Measurements from ENCODE around the gene TGFBR3. TPM values are rescaled to one million over a fixed set of nuclear protein-coding genes. Genes with fewer than 3 reads are reported as not detected.

Gene TGFBR3
- total RNA-seq, 2 donors from 2014 or later: 67.6 to 157 TPM

- Mint-ChIP-seq H3K4me3 (peak overlapping the region; percentile 68), H3K27me3 (no peaks in the 10 kb centered on the region), H3K27ac (peak overlapping the region; percentile 63 to 87), H3K36me3 (no peaks in the 10 kb centered on the region), H3K4me1 (ENCODE audit: low read depth in 2 of 2) (peaks cover 72 to 79% of the 10 kb centered on the region in 2 donors), H3K9me3 (no peaks in the 10 kb centered on the region)
- ATAC-seq (peak; percentile 86 to 89), DNase-seq (ENCODE audit: low spot score) (peak; percentile 75)
These were observed 9.9 kb downstream of the TGFBR3 start for GRCh38 chr1:91876040-91876470.

GRCh38 chr1:91874167-91874566 is 11.8 kb downstream of the TGFBR3 start:
- DNase-seq (ENCODE audit: low spot score) (no peak), ATAC-seq (peak; percentile 58)
- H3K36me3 Mint-ChIP-seq: no peaks in the 10 kb centered on the region
- H3K4me1 Mint-ChIP-seq (ENCODE audit: low read depth in 2 of 2): peaks cover 76 to 85% of the 10 kb centered on the region in 2 donors
- H3K27me3 Mint-ChIP-seq: no peaks in the 10 kb centered on the region
- H3K27ac Mint-ChIP-seq: peak overlapping the region; percentile 63 to 87
- no peaks in the 10 kb centered on the region for H3K9me3 Mint-ChIP-seq
- peak overlapping the region; percentile 86 for H3K4me3 Mint-ChIP-seq

- H3K9me3 Mint-ChIP-seq: no peaks in the 10 kb centered on the region
- no peaks in the 10 kb centered on the region for H3K27me3 Mint-ChIP-seq
- H3K4me1 Mint-ChIP-seq (ENCODE audit: low read depth in 2 of 2): peaks cover 68 to 75% of the 10 kb centered on the region in 2 donors
- H3K36me3 Mint-ChIP-seq: no peaks in the 10 kb centered on the region
- DNase-seq (ENCODE audit: low spot score) (no peak), ATAC-seq (peak in 1 of 2 donors; percentile 34)
- H3K27ac Mint-ChIP-seq: peak overlapping the region; percentile 57 to 88
- H3K4me3 Mint-ChIP-seq: peak overlapping the region; percentile 73
These were observed 13.3 kb downstream of the TGFBR3 start for GRCh38 chr1:91872559-91873081.

GRCh38 chr1:91872000-91872399 is 14.0 kb downstream of the TGFBR3 start:
- H3K4me3 Mint-ChIP-seq: peak overlapping the region; percentile 73
- no peak for ATAC-seq
- H3K4me1 Mint-ChIP-seq (ENCODE audit: low read depth in 2 of 2): peaks cover 66 to 75% of the 10 kb centered on the region in 2 donors
- H3K27ac Mint-ChIP-seq: peak overlapping the region; percentile 57 to 88
- no peaks in the 10 kb centered on the region for H3K36me3 Mint-ChIP-seq
- no peaks in the 10 kb centered on the region for H3K9me3 Mint-ChIP-seq
- H3K27me3 Mint-ChIP-seq: no peaks in the 10 kb centered on the region
- no peak for DNase-seq (ENCODE audit: low spot score)

- no peaks in the 10 kb centered on the region for H3K36me3 Mint-ChIP-seq
- ATAC-seq: no peak
- peak overlapping the region; percentile 36 for H3K4me3 Mint-ChIP-seq
- H3K9me3 Mint-ChIP-seq: no peaks in the 10 kb centered on the region
- no peak for DNase-seq (ENCODE audit: low spot score)
- H3K27me3 Mint-ChIP-seq: no peaks in the 10 kb centered on the region
- H3K4me1 Mint-ChIP-seq (ENCODE audit: low read depth in 2 of 2): peaks cover 65 to 72% of the 10 kb centered on the region in 2 donors
- H3K27ac Mint-ChIP-seq: peak overlapping the region; percentile 57 to 88
These were observed 15.6 kb downstream of the TGFBR3 start for GRCh38 chr1:91870322-91870721.

- Mint-ChIP-seq H3K27me3 (no peaks in the 10 kb centered on the region), H3K9me3 (no peaks in the 10 kb centered on the region), H3K4me1 (ENCODE audit: low read depth in 2 of 2) (peaks cover 61 to 69% of the 10 kb centered on the region in 2 donors), H3K27ac (peak overlapping the region; percentile 51 to 71), H3K36me3 (no peaks in the 10 kb centered on the region), H3K4me3 (no peak overlapping the region)
- no peak for ATAC-seq
- no peak for DNase-seq (ENCODE audit: low spot score)
These were observed 19.5 kb downstream of the TGFBR3 start for GRCh38 chr1:91866425-91866824.

DNA sequence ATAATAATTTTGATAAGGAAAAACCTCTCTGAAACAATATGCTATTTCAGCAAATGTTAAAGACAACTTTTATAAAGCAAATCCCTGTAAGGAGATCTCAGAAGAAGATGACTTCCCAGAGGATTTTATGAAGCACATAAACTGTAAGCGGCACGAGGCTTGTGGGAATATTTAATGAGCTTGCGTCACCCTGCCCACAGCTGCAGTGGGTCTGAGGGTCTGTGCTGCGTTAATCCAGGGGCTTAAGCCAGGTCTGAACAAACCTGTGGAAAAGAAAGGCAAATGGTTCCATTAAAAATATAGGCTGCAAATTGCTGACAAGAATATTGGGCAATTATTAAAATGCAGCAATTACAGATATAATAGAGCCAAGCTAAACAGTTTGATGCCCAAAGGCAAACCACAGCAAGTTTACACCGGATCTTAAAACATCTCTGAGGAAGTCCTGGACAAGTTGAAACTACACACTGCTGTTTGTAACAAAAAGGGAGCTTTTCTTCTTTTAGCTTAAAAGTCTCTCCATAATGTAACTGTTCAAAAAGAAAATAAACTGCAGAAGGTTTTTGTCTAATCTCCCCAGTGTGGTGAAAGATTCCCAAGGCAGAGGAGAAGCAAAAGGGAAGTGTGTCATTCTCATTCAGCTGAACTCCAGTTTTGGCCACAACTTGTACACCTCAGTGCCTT is 21.8 kb downstream of the TGFBR3 start:
- Mint-ChIP-seq H3K4me3 (peak overlapping the region; percentile 36), H3K36me3 (no peaks in the 10 kb centered on the region), H3K27ac (peak overlapping the region; percentile 67 to 78), H3K9me3 (no peaks in the 10 kb centered on the region), H3K4me1 (ENCODE audit: low read depth in 2 of 2) (peaks cover 52 to 55% of the 10 kb centered on the region in 2 donors), H3K27me3 (no peaks in the 10 kb centered on the region)
- ATAC-seq (no peak), DNase-seq (ENCODE audit: low spot score) (no peak)

DNA sequence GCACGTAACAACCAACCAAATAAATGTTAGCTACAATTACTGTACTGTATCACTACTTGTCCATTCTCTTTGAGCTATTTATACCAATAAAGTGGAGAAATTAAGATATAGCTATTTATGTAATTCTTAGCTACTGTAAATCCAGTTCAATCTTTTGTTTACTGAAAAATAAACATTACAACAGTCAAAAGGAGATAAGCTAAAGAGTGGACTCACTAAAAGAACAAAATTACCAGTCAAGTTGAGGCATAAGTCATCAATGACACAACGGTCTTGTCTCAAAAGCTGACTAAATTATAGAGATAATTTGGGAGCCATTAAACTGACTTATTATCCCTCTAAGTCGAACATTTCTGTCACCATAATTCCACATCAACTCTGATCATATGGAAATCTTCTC is 22.5 kb downstream of the TGFBR3 start:
- H3K27me3 Mint-ChIP-seq: no peaks in the 10 kb centered on the region
- no peak for DNase-seq (ENCODE audit: low spot score)
- H3K36me3 Mint-ChIP-seq: no peaks in the 10 kb centered on the region
- peak overlapping the region; percentile 67 to 78 for H3K27ac Mint-ChIP-seq
- H3K4me1 Mint-ChIP-seq (ENCODE audit: low read depth in 2 of 2): peaks cover 48 to 51% of the 10 kb centered on the region in 2 donors
- no peaks in the 10 kb centered on the region for H3K9me3 Mint-ChIP-seq
- ATAC-seq: no peak
- H3K4me3 Mint-ChIP-seq: peak overlapping the region; percentile 16

DNA sequence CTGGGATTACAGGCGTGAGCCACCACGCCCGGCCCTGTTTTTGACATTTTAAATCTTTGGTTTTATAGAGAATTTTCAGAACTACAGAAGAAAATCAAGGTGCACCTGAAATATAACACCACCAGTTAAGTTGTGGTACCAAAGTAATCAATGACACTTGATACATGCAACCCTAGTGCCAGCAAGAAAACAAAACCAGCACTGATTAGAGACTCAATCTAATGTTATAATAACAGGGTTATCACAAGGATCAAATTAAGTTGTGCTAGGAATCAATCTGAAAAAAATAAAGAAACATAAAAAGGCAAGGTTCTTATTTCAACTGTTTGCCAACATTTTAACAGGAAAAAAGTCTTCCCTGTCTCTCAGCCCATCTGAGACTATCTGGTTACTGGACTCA is 23.8 kb downstream of the TGFBR3 start:
- H3K27ac Mint-ChIP-seq: peak overlapping the region; percentile 67 to 78
- no peaks in the 10 kb centered on the region for H3K9me3 Mint-ChIP-seq
- ATAC-seq: no peak
- DNase-seq (ENCODE audit: low spot score): no peak
- no peaks in the 10 kb centered on the region for H3K27me3 Mint-ChIP-seq
- peaks cover 45 to 46% of the 10 kb centered on the region in 2 donors for H3K4me1 Mint-ChIP-seq (ENCODE audit: low read depth in 2 of 2)
- H3K4me3 Mint-ChIP-seq: no peak overlapping the region
- H3K36me3 Mint-ChIP-seq: no peaks in the 10 kb centered on the region

DNA sequence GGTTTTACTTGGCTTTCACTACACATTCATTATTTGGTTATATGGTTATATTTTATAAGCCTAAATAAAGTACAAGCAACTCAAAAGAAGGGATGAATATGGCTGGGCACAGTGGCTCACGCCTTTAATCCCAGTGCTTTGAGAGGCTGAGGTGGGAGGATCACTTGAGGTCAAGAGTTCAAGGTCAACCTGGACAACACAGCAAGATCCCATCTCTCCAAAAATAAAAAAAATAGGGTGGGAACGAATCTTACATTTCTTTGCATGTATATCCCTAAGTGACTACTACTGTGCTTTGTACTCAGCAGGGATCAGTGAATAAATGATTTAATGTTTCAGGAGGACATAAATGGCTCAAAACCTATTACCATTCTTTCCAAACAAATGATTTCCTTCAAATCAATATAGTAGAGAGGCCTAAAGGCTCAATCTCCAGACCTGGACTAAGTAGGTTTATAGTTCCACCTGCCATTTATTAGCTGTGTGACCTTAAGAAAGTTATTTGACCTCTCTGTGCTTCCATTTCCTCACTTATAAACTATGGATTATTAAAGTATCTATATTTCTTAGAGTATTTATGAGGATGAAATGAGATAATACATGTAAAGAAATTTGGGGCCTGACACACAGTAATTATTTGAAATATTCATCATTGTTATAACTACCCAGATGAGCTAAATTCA is 28.3 kb downstream of the TGFBR3 start:
- Mint-ChIP-seq H3K36me3 (peaks cover 4% of the 10 kb centered on the region), H3K4me3 (no peak overlapping the region), H3K4me1 (ENCODE audit: low read depth in 2 of 2) (peaks cover 18 to 37% of the 10 kb centered on the region in 2 donors), H3K27me3 (no peaks in the 10 kb centered on the region), H3K9me3 (no peaks in the 10 kb centered on the region), H3K27ac (peak overlapping the region; percentile 50 to 85)
- DNase-seq (ENCODE audit: low spot score): no peak
- ATAC-seq: no peak

DNA sequence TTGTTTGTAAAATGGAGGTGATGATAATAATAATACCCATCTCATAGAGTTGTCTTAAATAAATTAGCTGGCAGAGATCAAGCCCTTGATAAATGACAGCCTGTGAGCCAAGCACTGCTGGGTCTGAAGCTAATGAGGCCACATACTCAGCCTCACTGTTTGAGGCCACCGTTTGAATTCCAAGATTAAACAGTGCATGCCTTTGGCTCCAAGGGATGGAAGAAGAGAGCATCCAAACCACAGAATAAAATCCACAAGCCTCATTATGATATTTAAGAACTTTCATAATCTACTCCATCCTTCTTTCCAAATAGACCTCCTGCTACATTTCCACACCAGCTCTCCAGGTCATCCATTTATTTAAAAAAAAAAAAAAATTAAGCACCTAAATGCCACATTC is 29.0 kb downstream of the TGFBR3 start:
- no peak overlapping the region for H3K4me3 Mint-ChIP-seq
- peak overlapping the region; percentile 50 to 85 for H3K27ac Mint-ChIP-seq

GRCh38 chr1:91854852-91855534 is 31.0 kb downstream of the TGFBR3 start:
- Mint-ChIP-seq H3K36me3 (peaks cover 4% of the 10 kb centered on the region), H3K27me3 (no peaks in the 10 kb centered on the region), H3K27ac (peak overlapping the region in 1 of 2 donors; percentile 53), H3K4me1 (ENCODE audit: low read depth in 2 of 2) (peaks cover 26 to 42% of the 10 kb centered on the region in 2 donors), H3K4me3 (no peak overlapping the region), H3K9me3 (no peaks in the 10 kb centered on the region)
- ATAC-seq (no peak), DNase-seq (ENCODE audit: low spot score) (no peak)

More for the DNA sequence above, 29.0 kb downstream of the TGFBR3 start:
- no peaks in the 10 kb centered on the region for H3K27me3 Mint-ChIP-seq
- peaks cover 4% of the 10 kb centered on the region for H3K36me3 Mint-ChIP-seq
- H3K9me3 Mint-ChIP-seq: no peaks in the 10 kb centered on the region
- ATAC-seq (no peak), DNase-seq (ENCODE audit: low spot score) (no peak)
- peaks cover 11 to 31% of the 10 kb centered on the region in 2 donors for H3K4me1 Mint-ChIP-seq (ENCODE audit: low read depth in 2 of 2)

DNA sequence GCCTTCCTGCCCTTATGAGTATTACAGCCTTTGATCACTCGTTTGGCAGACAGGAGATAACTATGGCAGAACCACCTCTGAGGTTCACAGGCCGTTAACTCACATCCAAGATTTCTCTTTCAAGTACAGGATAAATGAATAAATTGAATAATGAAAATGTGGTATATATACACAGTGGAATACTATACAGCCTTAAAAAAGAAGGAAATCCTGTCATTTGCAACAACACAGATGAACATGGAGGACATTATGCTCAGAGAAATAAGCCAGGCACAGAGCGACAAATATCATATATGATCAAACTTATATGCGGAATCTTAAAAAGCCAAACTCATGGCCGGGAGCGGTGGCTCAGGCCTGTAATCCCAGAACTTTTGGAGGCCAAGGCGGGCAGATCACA is 32.6 kb downstream of the TGFBR3 start:
- no peaks in the 10 kb centered on the region for H3K9me3 Mint-ChIP-seq
- peak overlapping the region in 1 of 2 donors; percentile 79 for H3K27ac Mint-ChIP-seq
- peaks cover 35 to 44% of the 10 kb centered on the region in 2 donors for H3K4me1 Mint-ChIP-seq (ENCODE audit: low read depth in 2 of 2)
- H3K27me3 Mint-ChIP-seq: no peaks in the 10 kb centered on the region
- H3K36me3 Mint-ChIP-seq: peaks cover 4% of the 10 kb centered on the region
- no peak for ATAC-seq
- H3K4me3 Mint-ChIP-seq: no peak overlapping the region
- no peak for DNase-seq (ENCODE audit: low spot score)

All from natural killer cell treated with Interleukin-12 subunit alpha and Interleukin-12 subunit beta and Interleukin-15 and Interleukin-18, amount 100 ng/mL, for 72 hours (primary cell).